Gastroesophageal sphincter (tissue), 3 donors: Measurements from ENCODE around the gene AKT3.

Experiments
- CTCF ChIP-seq, 4 experiments: fragments of 200-600 bp in 2 of 4; fragments of 450-650 bp in 2 of 4; sonication (generic) in 1 of 4; IDR thresholded peaks; one replicate each; pipeline ENCODE4 v1.5.1; 2017 to 2019; ENCODE audit warnings: antibody characterized with exemption in 4 of 4, mild to moderate bottlenecking in 2 of 4, moderate library complexity in 2 of 4
- EP300 ChIP-seq: sonication (generic); formaldehyde crosslinking; IDR thresholded peaks from one replicate; pipeline ENCODE4 v1.6.1; 2017; ENCODE audit warnings: antibody characterized with exemption, mild to moderate bottlenecking
- POLR2AphosphoS5 ChIP-seq: sonication (generic); formaldehyde crosslinking; IDR thresholded peaks from one replicate; pipeline ENCODE4 v1.6.1; 2017; ENCODE audit warnings: antibody characterized with exemption

GRCh38 chr1:243712941-243713340 is 137.1 kb downstream of the AKT3 start:
- TF ChIP-seq CTCF (IDR thresholded peaks at IDR 0.05) = no peak
- no peak for TF ChIP-seq POLR2AphosphoS5
- no peak for TF ChIP-seq EP300
